Measurements from ENCODE around the gene PNMA1. TPM values are rescaled to one million over a fixed set of nuclear protein-coding genes. Genes with fewer than 3 reads are reported as not detected.
A peak's percentile ranks its signal among the peaks of the same experiment; 100 is the strongest.

The PNMA1 gene
- total RNA-seq, 6 experiments from 2014 or later = 51.1 to 60.9 (median 53.2) TPM

GRCh38 chr14:73748858-73749357 lies 34.7 kb upstream of the PNMA1 start:
- H3K4me3 Mint-ChIP-seq = no peak overlapping the region
- no peak for TF ChIP-seq CTCF (IDR thresholded peaks at IDR 0.05)
- peaks cover 6% of the 10 kb centered on the region for H3K27me3 Mint-ChIP-seq (ENCODE audit: insufficient read depth)
- DNase-seq = no peak
- no peaks in the 10 kb centered on the region; the same call in 1 of the 2 replicates for H3K36me3 Mint-ChIP-seq (ENCODE audit: low read depth)
- no peaks in the 10 kb centered on the region for H3K9me3 Mint-ChIP-seq
- H3K4me1 Mint-ChIP-seq (ENCODE audit: low read depth) = peaks cover 88% of the 10 kb centered on the region
- no peak overlapping the region for H3K27ac Mint-ChIP-seq

DNA sequence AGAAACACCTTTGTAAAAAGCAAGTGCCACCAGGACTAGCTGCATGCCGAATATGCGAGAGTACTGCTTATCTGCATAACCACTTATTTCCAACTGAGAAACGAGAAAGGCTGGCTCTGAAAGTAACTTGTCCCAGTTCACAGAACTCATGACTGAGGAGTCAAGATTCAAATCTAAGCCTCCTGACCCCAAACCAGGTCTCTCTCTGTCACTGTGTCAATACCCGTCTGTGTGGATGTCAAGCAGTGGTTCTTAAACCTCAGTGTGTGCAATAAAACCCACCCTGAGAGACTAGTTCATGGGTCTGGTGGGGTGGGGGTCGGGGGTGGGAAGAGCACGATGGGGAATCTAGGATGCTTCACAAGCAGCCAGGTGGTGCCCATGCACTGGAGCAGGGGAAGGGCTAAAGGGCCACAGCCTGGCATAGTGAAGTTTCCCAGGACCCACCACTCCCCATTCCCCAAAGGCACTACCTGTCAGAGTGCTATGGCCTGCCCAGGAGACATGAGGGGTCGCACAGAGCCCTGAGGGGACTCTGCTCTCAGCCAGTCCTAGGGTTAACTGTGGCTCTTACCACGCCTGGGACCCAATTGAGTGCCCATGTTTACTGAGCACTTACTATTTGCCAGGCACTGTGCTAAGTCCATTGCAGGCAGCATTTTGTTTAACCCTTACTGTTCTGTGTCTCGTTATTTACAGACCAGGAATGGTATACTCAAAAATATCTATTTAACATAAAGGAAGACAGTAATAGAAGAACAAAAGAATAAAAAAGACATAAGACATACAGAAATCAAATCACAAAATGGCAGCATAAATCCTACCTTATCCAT lies 33.4 kb upstream of the PNMA1 start:
- H3K4me1 Mint-ChIP-seq (ENCODE audit: low read depth) = peaks cover 88% of the 10 kb centered on the region
- no peak for TF ChIP-seq CTCF (IDR thresholded peaks at IDR 0.05)
- no peak for DNase-seq
- H3K36me3 Mint-ChIP-seq (ENCODE audit: low read depth) = no peaks in the 10 kb centered on the region; the same call in 1 of the 2 replicates
- H3K4me3 Mint-ChIP-seq = no peak overlapping the region
- peaks cover 4% of the 10 kb centered on the region for H3K27me3 Mint-ChIP-seq (ENCODE audit: insufficient read depth)
- H3K27ac Mint-ChIP-seq = peak overlapping the region; percentile 21; the same call in 1 of the 2 replicates
- H3K9me3 Mint-ChIP-seq = no peaks in the 10 kb centered on the region

- peaks cover 88% of the 10 kb centered on the region for H3K4me1 Mint-ChIP-seq (ENCODE audit: low read depth)
- no peaks in the 10 kb centered on the region for H3K9me3 Mint-ChIP-seq
- H3K27ac Mint-ChIP-seq = peak overlapping the region; percentile 13; the same call in 1 of the 2 replicates
- H3K4me3 Mint-ChIP-seq = no peak overlapping the region
- H3K27me3 Mint-ChIP-seq (ENCODE audit: insufficient read depth) = peaks cover 2% of the 10 kb centered on the region
- TF ChIP-seq CTCF (IDR thresholded peaks at IDR 0.05) = peak; percentile 39; the same call in 1 of the 2 replicates
- H3K36me3 Mint-ChIP-seq (ENCODE audit: low read depth) = no peaks in the 10 kb centered on the region
- no peak for DNase-seq
These were observed 32.6 kb upstream of the PNMA1 start for GRCh38 chr14:73746520-73747378.

DNA sequence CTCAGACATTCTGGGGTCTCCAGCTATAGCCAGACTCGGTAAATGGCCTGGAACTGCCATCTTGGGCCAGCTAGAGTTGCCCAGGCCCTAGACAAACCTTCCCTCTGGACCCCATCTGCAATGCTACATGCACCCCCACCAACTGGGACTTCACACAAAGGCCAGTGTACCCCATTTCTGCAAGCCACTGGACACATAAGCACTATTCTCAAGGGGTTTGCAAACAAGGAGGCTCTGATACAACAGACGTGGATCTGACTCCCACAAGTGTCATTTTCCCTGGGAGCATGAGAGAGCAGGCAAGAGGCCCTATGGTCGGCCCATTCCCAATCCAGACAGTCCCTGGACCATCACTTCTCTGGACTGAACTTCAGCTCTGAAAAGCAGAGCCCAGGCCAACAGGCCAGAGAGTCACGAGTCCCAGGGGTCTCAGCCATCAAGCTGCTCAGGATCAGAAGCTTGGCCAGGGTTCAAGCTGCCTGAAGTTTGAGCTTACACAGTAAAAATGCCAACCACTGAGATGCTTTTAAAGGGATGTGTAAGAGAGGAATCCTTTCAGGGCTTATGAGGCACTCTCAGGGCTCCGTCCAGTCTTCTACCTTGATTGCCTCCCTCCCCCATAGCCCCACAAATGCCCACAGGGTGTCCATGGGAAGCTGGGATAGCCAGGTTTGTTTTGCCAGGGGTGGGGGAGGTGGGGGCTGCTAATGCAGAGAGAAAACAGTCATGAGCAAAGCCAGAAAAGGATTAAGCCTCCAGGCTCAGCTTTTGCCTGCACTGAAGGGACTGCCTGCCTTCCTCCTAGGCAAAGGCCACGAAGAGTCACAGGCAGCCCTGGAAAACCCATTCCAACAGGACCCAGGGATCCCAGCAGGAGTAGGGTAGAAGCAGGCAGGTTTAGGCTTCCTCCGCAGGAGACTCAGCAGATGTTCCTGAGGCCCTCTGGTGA lies 31.7 kb upstream of the PNMA1 start:
- H3K9me3 Mint-ChIP-seq = no peaks in the 10 kb centered on the region
- peaks cover 95% of the 10 kb centered on the region for H3K4me1 Mint-ChIP-seq (ENCODE audit: low read depth)
- TF ChIP-seq CTCF (IDR thresholded peaks at IDR 0.05) = no peak
- no peaks in the 10 kb centered on the region for H3K36me3 Mint-ChIP-seq (ENCODE audit: low read depth)
- H3K27me3 Mint-ChIP-seq (ENCODE audit: insufficient read depth) = peaks cover 2% of the 10 kb centered on the region
- no peak overlapping the region; the same call in 1 of the 2 replicates for H3K4me3 Mint-ChIP-seq
- DNase-seq = no peak
- peak overlapping the region; percentile 49 for H3K27ac Mint-ChIP-seq
